ENCODE results near the gene SAMD8.
A peak's percentile ranks its signal among the peaks of the same experiment; 100 is the strongest.
"Not testable (repeated sequence)": the region's sequence is repeated elsewhere in the genome, so short reads cannot be mapped to it uniquely, and the experiment has no call there.

Gene SAMD8

DNA sequence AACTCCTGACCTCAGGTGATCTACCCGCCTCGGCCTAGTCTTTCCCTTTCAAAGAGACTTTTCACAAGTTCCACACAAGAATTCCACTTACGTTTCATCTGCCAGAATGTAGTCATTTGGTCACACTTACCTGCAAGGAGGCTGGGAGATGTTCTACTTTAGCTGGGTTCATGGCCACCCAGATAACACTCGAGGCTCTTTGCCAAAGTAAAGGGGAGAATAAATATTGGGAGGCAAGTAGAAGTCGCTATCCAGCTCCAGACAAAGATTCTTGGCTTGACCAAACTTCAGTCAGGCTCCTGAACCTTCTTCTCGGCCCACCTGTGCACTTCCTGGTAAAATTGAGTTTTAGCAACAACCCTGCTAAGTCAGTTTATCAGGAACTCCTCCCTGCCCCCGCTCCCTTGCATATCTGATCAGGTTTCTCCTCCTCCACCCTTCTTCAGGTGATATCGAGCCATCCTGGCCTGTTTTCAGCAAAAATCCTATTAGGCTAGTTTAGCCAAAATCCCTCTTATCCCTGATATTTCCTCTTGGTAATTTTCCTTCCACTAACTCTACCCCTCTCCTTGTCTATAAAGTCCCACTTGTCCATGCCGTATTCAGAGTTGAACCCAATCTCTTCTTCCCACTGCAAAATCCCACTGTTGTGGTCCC is 25.1 kb upstream of the SAMD8 start:
- DNase-seq: no peak

DNA sequence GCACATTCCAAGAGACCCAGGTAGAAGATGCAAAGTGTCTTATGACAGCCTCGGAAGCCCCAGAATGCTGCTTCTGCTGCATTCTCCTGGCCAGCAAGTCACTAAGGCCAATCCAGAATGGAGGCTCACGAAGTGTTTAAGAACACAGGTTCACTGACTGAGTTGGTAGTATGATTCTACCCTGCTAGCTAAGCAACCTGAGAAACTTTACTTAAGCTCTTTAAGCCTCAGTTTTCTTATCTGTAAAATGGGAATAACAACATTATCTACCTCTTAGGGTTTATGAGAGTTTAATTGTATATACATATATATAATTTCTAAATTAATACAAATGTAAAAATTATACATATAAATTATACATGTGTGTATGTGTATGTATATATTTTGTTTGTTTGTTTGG is 22.8 kb upstream of the SAMD8 start:
- DNase-seq: no peak

- DNase-seq: no peak
Measured at GRCh38 chr10:75089634-75090033, 21.8 kb upstream of the SAMD8 start.

DNA sequence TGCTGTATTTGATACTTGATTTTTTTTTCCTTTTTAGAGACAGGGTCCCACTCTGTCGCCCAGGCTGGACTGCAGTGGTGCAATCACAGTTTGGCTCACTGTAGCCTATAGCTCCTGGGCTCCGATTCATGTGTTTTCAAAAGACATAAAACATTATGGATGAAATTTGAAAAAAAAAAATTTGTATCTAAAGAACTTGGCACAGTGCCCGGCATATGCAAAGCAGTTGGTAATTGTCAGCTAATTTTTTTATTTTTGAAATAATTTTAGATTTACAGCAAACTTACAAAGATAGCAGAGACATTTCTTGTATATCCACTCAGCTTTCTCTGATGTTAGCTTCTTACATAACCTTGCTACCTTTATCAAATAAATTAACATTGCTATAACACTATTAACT is 20.3 kb upstream of the SAMD8 start:
- DNase-seq: no peak

- DNase-seq: no peak
Measured at GRCh38 chr10:75094465-75094864, 17.0 kb upstream of the SAMD8 start.

DNA sequence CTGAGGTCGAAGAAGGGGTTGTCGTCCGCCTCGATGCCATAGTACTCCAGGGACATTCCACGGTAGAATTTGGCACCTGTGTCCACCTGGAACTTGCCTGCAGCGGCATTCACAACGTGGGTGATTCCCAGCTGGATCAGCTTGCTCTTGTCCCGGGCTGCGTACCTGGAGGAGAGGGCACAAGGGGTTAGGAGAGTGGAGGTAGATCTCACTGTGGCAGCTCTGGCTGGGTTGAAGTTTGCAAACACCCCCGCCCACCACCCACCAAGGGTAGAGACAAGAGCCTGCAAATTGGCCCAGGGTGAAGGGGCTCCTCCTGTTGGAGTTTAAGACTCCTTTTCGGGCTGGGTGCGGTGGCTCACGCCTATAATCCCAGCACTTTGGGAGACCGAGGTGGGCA is 15.8 kb upstream of the SAMD8 start:
- DNase-seq: no peak

- DNase-seq: no peak
Measured at GRCh38 chr10:75096749-75097148, 14.7 kb upstream of the SAMD8 start.

- no peak for DNase-seq
Measured at GRCh38 chr10:75097666-75098285, 13.7 kb upstream of the SAMD8 start.

DNA sequence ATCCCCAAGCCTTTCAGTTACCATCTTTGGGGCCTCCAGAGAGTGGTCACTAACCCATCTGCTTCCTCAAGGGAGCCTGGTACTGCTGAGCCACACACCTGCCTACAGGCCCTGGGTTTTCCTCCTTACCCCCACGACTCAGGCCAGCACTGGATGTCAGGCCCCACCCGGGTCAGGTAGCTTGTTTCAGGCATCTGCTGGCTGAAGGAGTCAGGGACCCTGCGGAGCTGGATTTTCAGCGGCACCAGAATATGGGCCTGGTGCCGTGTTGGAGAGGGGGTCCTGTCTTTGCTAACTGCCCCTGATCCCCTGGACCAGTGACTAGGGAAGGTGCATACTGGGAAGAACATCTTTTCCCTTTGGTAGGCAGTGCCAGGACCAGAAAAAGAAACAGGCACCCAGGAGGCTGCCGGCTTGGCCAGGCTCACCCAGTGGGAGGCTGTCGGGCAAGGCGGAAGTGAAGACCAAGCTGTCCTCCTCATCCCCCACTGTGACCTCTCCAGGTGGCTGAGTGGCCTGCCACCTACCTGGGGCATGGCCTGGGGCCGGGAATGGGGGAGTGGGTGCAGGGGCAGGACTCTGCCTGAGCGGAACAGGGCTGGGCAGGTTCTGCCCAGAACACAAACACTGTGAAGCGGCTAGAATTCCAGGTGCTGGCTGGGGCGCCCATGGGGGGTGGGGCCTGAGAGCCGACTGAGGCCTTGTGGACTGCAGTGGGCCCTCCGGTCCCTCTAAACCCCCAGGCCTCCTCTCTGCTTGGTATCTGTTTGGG is 12.4 kb upstream of the SAMD8 start:
- DNase-seq: no peak

DNA sequence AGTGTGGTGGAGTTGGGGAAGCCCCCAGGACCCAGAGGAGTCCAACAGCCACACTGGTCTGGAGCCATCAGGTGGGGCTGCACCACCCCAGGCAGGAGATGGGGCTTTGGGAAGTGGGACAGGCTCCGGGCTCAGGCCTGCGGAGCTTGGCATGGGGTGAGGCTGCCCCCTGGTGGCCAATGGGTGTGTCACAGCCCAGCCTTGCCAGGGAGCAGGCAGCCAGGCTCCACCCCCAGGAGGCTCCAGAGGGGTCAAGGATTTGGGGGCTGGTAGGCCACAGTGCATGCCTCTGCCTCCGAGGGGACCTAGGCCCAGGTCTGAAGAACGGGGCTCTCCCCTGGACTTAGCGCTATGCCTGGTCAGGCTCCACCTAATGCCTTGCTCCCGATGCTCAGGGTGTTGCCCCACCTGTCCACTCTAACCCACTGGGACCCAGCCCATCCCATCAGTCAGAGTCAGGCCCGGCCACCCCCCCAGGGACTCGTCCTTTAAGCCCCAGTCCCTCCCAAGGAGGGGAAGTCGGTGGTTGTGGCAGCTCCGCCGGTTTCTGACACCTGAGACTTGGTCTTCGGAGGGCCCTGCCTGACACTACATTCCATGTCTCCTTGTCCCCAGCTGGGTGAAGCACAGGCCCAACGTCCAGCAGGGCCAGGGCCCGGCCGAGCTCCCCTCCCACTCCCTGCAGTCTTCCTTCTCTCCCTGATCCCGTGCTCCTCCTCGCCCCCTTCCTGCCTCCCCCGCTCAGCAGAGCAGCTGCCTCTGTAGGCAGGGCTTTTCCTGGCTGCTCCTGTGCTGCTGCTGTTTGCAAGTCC is 11.3 kb upstream of the SAMD8 start:
- peak; percentile 79 for DNase-seq

GRCh38 chr10:75100764-75101291 is 10.6 kb upstream of the SAMD8 start:
- no peak for DNase-seq

- no peak for DNase-seq
Measured at GRCh38 chr10:75101416-75102251, 9.8 kb upstream of the SAMD8 start.

- no peak for DNase-seq
Measured at GRCh38 chr10:75102830-75103673, 8.4 kb upstream of the SAMD8 start.

DNA sequence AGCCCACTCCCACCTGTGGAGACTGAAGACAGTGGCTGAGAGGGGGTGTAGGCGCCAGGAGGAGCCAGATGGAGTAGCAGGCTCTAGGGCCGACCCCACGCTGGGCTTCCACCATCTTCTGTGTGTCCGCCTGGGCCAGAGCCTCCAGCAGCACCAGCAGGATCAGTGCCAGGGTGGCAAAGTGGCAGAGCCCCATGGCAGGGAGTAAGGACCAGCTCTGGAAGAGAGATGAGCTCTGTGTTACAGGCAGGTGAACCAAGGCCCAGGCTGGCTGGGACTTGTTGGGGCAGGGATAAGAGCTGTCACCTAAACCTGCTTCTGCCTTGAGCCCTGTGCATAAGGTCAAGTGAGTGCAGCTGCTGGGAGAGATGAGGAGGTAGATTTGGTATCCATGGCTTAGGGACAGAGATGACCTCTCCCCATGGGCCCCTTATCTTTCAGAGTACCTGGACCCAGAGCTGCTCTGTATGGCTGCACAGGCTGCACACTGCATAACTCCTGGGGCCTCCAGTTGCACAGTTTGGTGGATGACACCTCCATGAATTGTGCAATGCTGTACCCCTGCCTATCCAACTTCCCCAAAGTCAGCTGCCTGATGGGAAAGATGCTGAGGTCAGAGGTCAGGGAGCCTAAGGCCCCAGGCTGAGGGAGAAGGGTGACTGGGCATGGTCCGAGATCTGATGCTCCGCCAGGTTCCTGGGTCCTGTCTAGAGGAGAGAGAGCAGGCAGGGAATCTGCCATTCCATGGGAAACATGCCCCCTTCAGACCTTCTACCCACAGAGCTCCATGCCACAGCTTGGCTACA is 7.4 kb upstream of the SAMD8 start:
- DNase-seq: no peak

DNA sequence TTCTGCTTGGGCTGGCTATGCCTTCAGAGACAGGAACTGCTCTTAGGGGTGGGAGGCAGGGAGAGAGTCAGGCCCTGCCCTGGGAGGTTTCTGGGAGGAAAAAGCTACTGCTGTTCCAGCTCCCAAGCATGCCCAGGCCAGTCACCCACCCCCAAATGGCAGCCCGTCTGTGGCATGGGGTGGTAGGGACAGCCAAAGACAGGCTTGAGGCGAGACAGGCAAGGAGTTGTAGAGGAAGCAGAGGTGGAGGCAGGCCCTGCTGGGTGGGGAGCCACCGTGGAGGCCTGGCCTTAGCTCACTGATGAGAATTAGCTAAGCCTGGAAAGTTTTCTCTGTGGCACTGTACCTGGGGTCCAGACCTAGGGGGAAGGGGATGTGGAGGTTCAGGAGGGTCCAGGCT is 6.6 kb upstream of the SAMD8 start:
- no peak for DNase-seq

- no peak for DNase-seq
Measured at GRCh38 chr10:75105576-75106197, 5.8 kb upstream of the SAMD8 start.

- no peak for DNase-seq
Measured at GRCh38 chr10:75106242-75106641, 5.2 kb upstream of the SAMD8 start.

- DNase-seq: not testable (repeated sequence)
Measured at GRCh38 chr10:75106891-75107290, 4.6 kb upstream of the SAMD8 start.

DNA sequence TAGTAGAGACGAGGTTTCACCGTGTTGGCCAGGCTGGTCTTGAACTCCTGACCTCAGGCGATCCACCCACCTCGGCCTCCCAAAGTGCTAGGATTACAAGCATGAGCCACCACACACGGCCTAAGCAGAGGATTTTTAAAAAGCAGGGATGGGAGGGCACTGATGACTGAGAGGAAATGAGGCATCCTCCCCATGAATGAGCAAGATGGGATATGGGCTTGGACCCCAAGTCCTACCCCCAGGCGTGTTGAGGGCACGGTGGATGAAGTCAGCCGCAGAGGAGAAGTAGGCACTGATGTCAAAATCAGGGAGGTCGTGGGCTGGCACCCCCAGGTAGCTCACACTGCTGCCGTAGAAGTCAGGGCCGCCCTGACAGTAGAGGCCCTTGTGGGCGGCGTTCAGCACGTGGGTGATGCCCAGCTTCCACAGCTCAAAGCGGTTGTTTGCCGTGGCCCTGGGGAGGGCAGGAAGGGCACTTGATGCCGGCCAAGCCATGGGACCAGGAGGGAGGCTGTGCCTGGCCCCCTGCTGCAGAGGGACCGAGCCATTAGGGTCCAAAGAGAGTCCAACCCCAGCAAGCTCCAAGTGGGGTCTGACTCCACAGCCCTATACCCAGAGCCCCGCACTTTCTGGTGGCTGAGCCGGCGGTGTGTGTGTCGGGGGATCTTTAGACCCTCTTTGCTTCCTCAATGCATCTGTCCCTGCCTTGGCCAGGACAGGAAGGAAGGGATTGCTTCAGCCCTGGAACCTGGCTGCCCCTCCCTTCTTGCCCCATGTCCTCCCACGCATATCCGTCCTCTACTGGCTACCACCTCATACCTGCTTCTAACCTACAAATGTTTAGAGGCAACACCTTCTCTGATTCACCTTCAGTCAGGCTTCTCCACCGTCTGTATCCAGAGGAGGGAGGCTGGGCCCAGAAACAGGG is 3.4 kb upstream of the SAMD8 start:
- no peak for DNase-seq
